ENCODE results near the gene NRG3. TPM values are rescaled to one million over a fixed set of nuclear protein-coding genes. Genes with fewer than 3 reads are reported as not detected.

NRG3 gene
- total RNA-seq, 4 donors from 2014 or later, result 0.22 to 2.4 TPM; not detected in 2

DNA sequence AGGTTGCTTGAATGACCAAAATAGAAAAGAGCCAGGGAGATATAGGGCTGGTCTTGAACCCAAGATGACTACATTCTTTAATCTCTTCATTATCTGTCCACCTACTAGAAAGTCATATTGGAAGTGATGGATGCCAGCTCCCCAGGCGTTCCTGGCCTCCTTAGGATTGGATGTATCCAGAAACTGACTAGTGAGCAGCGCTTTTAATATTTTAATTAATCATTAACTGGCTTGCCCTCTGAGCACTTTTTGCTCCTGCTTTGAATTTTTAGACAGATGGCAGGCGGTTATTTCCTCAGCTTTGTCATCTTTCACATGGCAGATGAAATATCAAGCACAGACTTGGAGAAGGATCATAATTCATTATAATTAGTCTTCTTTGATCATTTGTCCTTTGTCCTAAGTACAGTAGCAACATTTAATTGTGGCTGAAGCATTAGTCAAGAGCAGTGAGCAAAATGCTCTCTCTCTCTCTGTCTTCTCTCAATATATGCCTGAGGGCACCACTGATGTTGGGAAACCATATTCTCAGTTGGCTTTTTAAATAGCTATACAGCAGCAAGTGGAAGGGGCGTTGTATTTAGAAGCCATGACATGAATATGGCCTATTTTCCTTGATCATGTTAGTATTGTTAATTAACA is 588.0 kb downstream of the NRG3 start:
- TF ChIP-seq, protein P1, sequence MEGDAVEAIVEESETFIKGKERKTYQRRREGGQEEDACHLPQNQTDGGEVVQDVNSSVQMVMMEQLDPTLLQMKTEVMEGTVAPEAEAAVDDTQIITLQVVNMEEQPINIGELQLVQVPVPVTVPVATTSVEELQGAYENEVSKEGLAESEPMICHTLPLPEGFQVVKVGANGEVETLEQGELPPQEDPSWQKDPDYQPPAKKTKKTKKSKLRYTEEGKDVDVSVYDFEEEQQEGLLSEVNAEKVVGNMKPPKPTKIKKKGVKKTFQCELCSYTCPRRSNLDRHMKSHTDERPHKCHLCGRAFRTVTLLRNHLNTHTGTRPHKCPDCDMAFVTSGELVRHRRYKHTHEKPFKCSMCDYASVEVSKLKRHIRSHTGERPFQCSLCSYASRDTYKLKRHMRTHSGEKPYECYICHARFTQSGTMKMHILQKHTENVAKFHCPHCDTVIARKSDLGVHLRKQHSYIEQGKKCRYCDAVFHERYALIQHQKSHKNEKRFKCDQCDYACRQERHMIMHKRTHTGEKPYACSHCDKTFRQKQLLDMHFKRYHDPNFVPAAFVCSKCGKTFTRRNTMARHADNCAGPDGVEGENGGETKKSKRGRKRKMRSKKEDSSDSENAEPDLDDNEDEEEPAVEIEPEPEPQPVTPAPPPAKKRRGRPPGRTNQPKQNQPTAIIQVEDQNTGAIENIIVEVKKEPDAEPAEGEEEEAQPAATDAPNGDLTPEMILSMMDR (IDR thresholded peaks at IDR 0.05; ENCODE audit: low read depth), result no peak

DNA sequence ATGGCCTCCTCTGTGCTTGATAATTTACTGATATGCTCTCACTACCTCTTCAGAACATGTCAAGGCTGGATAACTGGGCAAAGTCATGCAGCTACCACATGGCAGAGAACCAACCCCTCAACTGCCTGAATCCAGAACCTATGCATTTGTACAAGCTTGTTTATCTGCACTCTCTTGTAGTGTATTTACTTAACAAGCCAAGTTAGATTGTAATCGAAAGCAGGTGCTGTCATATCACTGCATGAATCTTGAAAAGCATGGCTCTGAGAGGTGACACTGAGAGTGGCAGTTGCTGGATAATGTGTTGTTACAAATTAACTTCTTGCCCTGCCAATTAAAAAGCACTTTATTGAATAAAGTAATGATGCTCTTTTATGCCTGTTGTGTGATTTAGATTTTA is 588.6 kb downstream of the NRG3 start:
- TF ChIP-seq, protein P1 (IDR thresholded peaks at IDR 0.05; ENCODE audit: low read depth), result no peak

DNA sequence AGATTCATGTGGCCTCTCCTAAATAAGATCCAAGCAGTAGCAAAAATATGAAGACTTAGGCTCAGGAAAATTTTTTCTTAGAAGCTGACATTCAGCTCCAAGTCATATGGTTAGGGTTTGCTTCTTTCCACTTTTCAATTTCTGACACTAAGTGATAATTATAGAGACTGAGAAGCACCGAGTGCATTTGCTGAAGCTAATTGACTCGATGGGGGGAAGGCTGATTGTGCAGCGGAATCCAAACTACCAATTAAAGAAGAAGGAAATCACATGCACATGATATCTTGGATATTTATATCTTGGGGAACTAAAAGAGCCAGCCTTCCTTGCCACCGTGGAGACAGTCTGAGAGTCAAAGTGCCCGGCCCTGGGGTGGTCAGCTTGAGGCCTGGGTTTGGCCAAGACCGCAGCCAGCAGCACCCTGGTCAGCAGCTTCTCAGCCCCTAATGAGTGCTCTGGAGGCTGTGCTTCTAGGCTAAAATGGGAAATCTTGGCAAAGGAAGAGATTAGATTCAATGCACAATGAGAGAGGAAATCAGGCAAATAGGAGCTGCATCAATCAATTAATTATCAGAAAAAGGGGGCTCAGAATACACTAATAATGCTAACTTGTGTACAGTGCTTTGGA is 589.3 kb downstream of the NRG3 start:
- TF ChIP-seq, protein P1 (IDR thresholded peaks at IDR 0.05; ENCODE audit: low read depth), result no peak

DNA sequence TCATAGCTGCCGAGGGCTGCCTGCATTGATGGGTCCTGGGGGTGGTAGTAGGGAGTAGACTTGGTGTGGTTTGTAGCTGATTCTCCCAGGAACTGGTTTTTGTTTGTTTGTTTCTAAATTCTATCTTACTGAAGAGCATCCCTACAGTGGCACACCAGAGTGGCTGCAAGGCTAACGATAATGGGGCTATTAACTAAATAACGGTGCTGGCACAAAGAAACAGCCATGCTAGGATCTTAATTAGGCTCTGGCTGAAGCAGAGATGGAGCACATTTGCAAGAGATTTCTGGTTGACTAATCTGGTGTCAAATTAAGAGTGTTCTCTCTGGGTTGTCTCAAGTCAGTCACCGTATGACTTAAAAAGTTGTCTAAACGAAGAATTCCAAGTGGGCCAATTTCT is 590.0 kb downstream of the NRG3 start:
- TF ChIP-seq, protein P1 (IDR thresholded peaks at IDR 0.05; ENCODE audit: low read depth), result no peak

DNA sequence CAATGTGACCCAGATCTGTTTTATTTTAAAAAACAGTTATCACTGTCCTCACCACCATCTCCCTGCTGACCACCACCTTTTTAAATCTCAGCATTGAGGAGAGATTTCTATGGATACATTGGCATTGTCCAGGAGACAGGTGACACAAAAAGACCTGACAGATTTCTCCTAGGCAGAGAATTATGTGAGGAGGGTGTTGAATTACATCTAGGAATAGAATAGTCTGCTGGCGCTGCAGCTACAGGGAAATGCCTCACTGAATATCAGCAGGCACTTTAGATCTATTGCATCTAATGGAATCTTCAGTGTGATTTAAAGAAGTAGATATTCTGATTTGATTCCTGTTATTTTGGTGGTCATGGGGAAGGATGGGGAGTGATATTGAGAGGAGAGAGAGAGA is 593.5 kb downstream of the NRG3 start:
- TF ChIP-seq, protein P1 (IDR thresholded peaks at IDR 0.05; ENCODE audit: low read depth), result no peak

DNA sequence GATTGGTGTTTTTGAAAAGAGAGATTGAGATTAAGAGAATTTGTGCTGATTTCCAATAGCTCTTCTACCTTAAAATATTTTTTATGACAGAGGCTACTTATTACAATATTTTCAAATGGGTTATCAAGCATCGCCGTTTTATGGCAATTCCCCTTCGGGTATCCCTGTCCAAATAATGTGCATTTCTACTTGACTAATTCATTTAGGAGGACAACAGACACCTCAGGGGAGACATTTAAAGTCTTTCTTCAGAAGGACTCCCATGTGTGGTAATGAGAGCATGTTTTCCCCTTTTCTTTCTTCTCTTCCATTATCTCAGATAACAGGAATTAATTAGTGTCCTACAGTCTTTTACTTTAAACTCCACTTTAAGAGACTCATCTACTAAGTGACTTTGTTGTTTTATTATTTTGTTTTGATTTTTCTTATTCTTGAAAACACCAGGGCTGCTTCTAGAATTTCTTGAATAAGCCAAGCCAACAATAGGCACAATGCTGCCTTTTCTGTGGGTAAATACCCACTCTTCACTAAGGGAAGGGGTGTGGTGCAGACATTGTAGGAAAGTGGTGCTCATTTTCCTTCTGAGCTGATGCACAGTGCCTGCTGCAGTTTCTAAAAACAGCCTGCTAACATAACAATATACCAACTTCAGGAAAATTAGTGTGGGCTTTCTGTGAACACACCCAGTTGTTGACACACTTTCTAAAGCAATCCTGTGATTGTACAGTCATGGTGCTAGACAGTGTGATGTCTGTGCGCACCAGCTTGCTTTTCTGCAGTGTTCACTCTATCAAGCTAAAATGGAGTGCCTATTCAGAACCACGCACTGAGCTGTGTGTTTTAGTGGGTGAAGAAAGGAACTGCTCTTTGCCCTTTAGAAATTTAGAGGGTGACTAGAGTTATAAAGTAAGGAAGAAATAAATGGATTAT is 597.7 kb downstream of the NRG3 start:
- TF ChIP-seq, protein P1 (IDR thresholded peaks at IDR 0.05; ENCODE audit: low read depth), result no peak

DNA sequence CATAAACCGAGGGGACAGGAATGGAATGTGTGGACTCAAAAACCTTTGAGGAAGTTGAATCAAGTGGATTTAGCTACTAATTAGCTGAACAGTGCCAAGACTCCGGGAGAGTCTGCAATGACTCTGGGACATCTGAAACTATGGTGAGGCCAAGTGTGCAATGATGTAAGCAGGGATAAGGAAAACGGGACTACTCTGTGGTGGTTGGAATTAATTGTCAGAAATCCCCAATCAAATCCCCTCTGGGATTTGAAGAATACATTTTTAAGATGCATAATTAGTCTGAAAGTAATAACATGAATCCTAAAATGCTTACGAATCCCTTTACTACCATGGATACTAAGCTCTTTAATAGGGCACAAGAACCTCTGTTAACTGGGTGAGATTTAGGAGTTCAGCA is 602.8 kb downstream of the NRG3 start:
- TF ChIP-seq, protein P1 (IDR thresholded peaks at IDR 0.05; ENCODE audit: low read depth), result no peak

Data from subcutaneous adipose tissue (tissue), 4 donors.